Muscle layer of duodenum (tissue), 2 donors: ENCODE results near the gene JARID2.
A peak's percentile ranks its signal among the peaks of the same experiment; 100 is the strongest.

Experiments
- H3K27ac ChIP-seq: one replicate; pipeline ENCODE4 v1.7.0; 2013; ENCODE audit warnings: mild to moderate bottlenecking, low read length
- H3K27me3 ChIP-seq: one replicate; pipeline ENCODE4 v1.7.0; 2013; ENCODE audit warnings: low read depth, mild to moderate bottlenecking, control low read depth, low read length
- H3K36me3 ChIP-seq, 2 donors: one replicate each; pipeline ENCODE4 v1.7.0; 2013; ENCODE audit warnings: low read length in 2 of 2, control low read depth in 1 of 2, mild to moderate bottlenecking in 1 of 2; ENCODE audit not compliant: insufficient read depth in 2 of 2, control insufficient read depth in 1 of 2
- H3K4me1 ChIP-seq, 2 donors: one replicate each; pipeline ENCODE4 v1.7.0; 2013; ENCODE audit warnings: low read length in 2 of 2, mild to moderate bottlenecking in 2 of 2, control low read depth in 1 of 2, moderate library complexity in 1 of 2; ENCODE audit not compliant: insufficient read depth in 2 of 2, control insufficient read depth in 1 of 2
- H3K4me3 ChIP-seq, 2 donors: one replicate each; pipeline ENCODE4 v1.7.0; 2013; ENCODE audit warnings: low read length in 2 of 2, low read depth in 1 of 2, mild to moderate bottlenecking in 1 of 2
- H3K9me3 ChIP-seq, 2 donors: one replicate each; pipeline ENCODE4 v1.7.0; 2013; ENCODE audit warnings: low read length in 2 of 2, control low read depth in 1 of 2, mild to moderate bottlenecking in 1 of 2; ENCODE audit not compliant: control insufficient read depth in 1 of 2
- donor health status: healthy.

The JARID2 gene

DNA sequence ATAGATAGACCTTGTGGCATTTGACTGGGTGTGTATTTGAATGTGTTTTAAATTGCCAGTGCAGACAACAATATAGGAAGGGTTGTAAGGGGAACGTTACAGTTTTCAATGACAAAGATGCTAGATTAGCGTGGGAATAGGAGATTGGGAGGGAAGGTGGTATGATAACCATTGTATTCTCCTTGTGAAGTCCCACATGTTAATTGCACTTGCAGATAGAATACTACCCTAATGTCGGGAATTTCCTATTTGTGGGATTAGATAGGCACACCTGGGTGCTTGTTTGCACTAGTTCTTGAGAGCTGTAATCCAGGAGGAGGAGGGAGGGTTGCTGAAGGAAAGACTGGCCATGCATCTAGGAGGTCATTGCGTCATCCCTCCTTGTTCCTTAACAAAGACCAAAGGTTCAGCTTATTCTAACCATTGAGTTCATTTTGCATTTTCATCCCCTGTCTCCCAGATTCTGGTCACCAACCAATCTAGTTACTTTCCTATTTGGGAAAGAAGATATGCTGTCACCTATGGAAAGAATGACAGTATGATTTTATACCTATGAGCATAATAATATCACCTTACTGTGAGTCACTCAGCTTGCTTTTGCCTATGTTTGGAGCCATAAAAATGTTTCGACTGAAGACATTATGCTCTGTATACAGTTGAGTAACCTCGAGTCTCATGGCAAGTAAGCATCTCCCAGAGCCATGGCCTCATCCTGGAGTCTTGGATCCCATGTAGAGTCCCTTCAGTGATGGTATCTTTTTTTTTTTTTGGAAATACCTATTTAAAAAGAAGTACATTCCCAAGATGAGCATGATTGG, 215.5 kb downstream of the JARID2 start:
- H3K27ac ChIP-seq = no peak overlapping the region
- no peaks in the 10 kb centered on the region for H3K27me3 ChIP-seq
- peaks cover 5 to 6% of the 10 kb centered on the region in 2 donors for H3K4me1 ChIP-seq
- no peaks in the 10 kb centered on the region for H3K36me3 ChIP-seq
- H3K9me3 ChIP-seq = no peaks in the 10 kb centered on the region
- H3K4me3 ChIP-seq = no peak overlapping the region

DNA sequence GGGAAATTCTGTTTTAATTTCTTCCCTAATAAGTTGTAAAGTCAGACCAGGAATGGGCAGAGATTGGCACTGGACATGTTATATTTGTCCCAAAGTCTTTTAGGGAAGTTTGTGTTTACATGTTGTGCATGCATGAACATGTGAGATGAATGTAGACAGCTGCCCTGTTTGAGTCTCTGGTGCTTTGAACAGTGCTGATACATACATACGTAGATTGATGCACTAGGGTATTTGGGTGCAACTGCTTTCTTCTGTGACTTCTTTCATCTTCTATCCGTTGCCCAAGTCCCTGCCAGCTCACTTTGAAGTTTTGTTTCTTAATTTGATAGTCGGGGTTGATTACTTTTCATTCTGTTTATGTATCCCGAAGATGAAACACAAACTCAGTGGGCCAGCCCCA, 216.4 kb downstream of the JARID2 start:
- H3K4me1 ChIP-seq = peaks cover 1 to 6% of the 10 kb centered on the region in 2 donors
- H3K27ac ChIP-seq = no peak overlapping the region
- no peaks in the 10 kb centered on the region for H3K36me3 ChIP-seq
- H3K4me3 ChIP-seq = no peak overlapping the region
- no peaks in the 10 kb centered on the region for H3K9me3 ChIP-seq
- H3K27me3 ChIP-seq = no peaks in the 10 kb centered on the region

DNA sequence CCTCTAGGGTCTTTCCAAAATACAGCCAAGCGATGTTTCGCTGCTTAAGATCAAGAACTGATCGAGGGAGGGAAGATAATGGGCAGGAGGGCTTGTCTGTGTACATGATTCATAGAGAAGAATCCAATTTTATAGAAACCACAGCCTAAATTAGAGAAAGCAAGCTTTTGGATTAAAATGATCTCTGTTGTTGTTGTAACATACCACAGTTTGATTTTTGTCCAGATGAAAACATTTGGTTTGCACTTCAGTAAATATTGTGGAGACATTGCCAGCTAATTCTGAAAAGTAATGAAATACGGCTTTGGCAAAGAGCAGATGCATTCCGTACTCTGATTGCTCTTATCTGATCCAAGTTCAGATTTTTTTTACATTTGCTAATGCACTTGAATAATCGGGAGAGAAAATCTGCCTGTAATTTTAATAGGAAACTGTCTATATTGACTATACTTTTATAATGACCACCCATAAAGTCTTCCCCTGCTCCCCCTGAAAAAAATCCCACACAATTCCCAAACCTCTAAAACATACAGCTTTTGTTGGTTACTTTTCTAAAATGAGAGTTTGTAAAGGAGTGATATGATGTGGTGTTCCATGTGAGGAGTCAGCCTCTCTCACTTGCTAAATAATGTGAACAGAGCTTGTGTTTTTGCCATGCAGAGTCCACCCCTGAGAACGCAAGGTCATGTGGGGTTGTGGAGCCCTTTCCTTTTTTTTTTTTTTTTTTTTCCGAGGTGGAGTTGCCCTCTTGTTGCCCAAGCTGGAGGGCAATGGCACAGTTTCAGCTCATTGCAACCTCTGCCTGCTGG, 217.1 kb downstream of the JARID2 start:
- H3K27ac ChIP-seq = no peak overlapping the region
- no peaks in the 10 kb centered on the region for H3K27me3 ChIP-seq
- H3K9me3 ChIP-seq = no peaks in the 10 kb centered on the region
- H3K36me3 ChIP-seq = no peaks in the 10 kb centered on the region
- H3K4me3 ChIP-seq = no peak overlapping the region
- peaks cover 0 to 6% of the 10 kb centered on the region in 2 donors for H3K4me1 ChIP-seq

DNA sequence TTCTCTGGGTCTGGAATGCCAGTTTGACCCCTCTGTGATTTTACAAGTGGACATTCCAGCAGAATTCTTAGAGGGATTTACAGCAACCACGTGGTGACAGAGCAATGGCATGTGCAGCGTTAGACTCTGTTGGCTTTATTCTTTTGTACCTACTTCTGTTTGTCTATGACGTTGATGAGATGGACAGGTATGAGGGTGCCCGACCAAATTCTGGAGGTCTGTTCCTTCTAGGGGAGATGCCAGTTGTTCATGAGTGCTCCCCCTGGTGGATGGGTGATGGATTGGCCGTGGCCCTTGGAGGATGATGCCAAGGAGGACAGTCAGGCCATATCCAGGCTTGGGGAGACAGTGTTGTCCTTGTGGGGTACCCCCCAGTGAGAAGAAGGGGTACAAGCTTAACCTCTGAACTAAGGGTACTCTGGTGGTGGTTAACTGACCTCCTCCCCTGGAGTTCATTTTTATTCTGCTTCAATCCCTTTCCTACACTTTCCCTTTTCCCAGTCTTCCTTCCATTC, 218.4 kb downstream of the JARID2 start:
- peaks cover 0 to 6% of the 10 kb centered on the region in 2 donors for H3K4me1 ChIP-seq
- H3K36me3 ChIP-seq = peaks cover 0 to 7% of the 10 kb centered on the region in 2 donors
- H3K27ac ChIP-seq = no peak overlapping the region
- no peaks in the 10 kb centered on the region for H3K9me3 ChIP-seq
- no peak overlapping the region for H3K4me3 ChIP-seq
- H3K27me3 ChIP-seq = no peaks in the 10 kb centered on the region

DNA sequence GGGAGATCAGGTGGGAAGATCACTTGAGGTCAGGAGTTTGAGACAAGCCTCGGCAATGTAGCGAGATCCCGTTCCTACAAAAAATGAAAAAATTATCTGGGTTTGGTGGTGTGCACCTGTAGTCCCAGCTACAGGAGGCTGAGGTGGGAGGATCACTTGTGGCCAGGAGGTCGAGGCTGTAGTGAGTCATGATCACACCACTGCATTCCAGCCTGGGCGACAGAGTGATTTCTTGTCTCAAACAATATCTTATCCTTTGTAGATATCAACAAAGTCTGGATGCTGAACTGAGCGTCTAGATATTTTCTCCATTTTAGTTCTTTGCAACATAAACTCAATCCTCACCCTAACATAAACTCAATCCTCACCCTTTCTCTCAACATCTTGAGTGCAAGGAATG, 219.3 kb downstream of the JARID2 start:
- Histone ChIP-seq H3K4me1 (peaks cover 0 to 6% of the 10 kb centered on the region in 2 donors), H3K4me3 (no peak overlapping the region), H3K27ac (no peak overlapping the region), H3K27me3 (no peaks in the 10 kb centered on the region), H3K9me3 (no peaks in the 10 kb centered on the region), H3K36me3 (peaks cover 4 to 9% of the 10 kb centered on the region in 2 donors)

DNA sequence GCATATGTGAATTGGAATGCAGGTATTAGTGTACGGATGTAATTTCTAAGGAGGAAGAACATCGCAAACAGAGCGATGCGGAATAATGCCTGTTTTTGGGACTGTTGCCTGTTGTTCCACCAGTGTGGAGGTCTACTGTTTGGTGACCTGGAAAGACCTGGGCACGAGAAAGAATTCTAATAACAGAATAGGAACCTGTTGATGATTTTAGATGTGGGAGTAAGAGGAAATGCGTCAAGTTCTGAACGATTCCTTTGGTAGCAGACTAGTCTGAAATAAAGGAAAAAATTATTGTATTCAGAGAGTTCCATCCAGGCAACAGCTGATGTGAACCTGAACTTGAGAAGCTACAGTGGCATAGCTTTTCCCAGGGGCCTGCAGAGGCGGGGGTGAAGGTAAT, 224.9 kb downstream of the JARID2 start:
- H3K4me1 ChIP-seq = peaks cover 0 to 7% of the 10 kb centered on the region in 2 donors
- no peak overlapping the region for H3K27ac ChIP-seq
- no peaks in the 10 kb centered on the region for H3K9me3 ChIP-seq
- peaks cover 8 to 17% of the 10 kb centered on the region in 2 donors for H3K36me3 ChIP-seq
- H3K27me3 ChIP-seq = no peaks in the 10 kb centered on the region
- H3K4me3 ChIP-seq = no peak overlapping the region

DNA sequence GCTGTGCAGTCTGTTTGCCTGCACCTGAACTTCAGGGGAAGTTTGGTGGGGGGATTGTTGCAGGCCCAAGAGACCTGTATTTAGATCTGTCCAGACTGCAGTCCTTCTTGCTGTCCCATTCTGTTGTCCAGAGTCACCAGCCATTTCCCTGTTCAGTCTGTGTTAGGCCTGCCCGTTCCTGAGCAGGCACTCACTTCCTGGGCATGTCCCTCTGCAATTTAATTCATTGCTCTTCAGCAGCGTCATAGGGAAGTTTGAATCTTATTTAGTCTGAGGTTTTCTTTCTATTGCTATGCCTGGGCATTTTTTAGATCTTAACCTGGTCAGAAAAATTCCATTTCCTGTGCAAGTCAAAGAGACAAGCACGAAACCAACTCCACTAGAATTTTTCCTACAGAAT, 226.8 kb downstream of the JARID2 start:
- no peak overlapping the region for H3K4me3 ChIP-seq
- H3K36me3 ChIP-seq = peaks cover 8 to 17% of the 10 kb centered on the region in 2 donors
- H3K4me1 ChIP-seq = peaks cover 6 to 17% of the 10 kb centered on the region in 2 donors
- H3K27me3 ChIP-seq = no peaks in the 10 kb centered on the region
- H3K27ac ChIP-seq = no peak overlapping the region
- H3K9me3 ChIP-seq = no peaks in the 10 kb centered on the region

DNA sequence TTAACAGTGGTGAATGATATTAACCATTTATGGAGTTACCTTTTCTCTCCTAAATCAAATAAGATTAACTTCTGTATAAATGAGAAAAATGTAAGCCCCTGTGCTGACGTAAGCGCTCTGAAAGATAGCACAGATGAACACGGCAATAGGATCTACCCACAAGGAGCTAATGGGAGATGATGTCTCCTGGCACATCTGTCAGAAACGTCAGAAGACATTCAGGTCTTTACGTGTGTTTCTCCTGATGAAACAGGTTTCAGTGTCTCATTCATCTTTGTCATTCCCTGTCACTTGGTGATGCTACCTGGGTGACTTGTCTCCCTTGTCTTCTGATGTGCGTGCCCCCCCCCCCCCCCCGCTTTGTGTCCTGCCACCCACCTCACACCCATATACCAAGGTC, 227.3 kb downstream of the JARID2 start:
- peaks cover 6 to 21% of the 10 kb centered on the region in 2 donors for H3K4me1 ChIP-seq
- H3K27ac ChIP-seq = no peak overlapping the region
- H3K36me3 ChIP-seq = peaks cover 8 to 17% of the 10 kb centered on the region in 2 donors
- no peak overlapping the region for H3K4me3 ChIP-seq
- H3K27me3 ChIP-seq = no peaks in the 10 kb centered on the region
- no peaks in the 10 kb centered on the region for H3K9me3 ChIP-seq

DNA sequence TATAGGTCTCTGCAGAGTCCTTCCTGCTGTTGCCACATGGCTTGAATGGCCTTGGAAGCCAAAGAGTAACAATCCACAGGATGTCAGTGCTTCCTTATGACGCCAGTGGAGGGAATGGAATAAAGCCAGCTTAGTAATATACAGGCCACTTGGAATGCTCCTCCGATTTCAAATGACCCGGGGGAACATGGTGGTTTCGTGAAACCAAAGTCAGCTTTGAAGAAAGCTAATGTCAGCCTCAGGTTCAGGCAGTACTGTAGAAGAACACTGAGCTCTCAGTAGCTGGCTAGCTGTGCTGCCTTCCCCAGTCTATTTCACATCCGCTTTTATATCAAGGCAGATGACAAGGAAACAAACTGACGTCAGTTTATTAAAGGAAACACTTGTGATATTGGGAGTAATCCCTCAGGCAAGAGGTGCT, 227.9 kb downstream of the JARID2 start:
- Histone ChIP-seq H3K4me1 (peaks cover 6 to 21% of the 10 kb centered on the region in 2 donors), H3K4me3 (no peak overlapping the region), H3K9me3 (no peaks in the 10 kb centered on the region), H3K36me3 (peaks cover 8 to 12% of the 10 kb centered on the region in 2 donors), H3K27me3 (no peaks in the 10 kb centered on the region), H3K27ac (peak overlapping the region; percentile 7)

DNA sequence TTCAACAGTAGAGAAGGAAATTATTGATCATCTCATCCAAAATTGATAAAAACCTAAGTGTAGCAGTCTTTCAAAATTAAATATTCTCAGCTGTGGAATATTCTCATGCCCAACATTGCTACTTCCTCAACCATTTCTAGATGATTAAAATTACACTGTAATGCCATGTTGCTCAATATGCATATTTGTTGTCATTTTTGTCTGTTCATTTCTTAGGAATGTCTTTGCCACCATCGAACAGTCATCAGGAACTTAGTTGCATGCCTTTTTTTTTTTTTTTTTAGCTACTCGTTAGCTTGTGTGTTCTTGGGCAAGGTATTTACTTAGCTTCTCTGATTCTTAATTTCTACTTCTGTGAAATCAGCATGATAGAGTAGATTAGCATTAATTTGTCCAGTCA, 228.3 kb downstream of the JARID2 start:
- Histone ChIP-seq H3K27me3 (no peaks in the 10 kb centered on the region), H3K9me3 (no peaks in the 10 kb centered on the region), H3K4me1 (peaks cover 6 to 21% of the 10 kb centered on the region in 2 donors), H3K36me3 (peaks cover 8 to 9% of the 10 kb centered on the region in 2 donors), H3K4me3 (no peak overlapping the region), H3K27ac (no peak overlapping the region)

DNA sequence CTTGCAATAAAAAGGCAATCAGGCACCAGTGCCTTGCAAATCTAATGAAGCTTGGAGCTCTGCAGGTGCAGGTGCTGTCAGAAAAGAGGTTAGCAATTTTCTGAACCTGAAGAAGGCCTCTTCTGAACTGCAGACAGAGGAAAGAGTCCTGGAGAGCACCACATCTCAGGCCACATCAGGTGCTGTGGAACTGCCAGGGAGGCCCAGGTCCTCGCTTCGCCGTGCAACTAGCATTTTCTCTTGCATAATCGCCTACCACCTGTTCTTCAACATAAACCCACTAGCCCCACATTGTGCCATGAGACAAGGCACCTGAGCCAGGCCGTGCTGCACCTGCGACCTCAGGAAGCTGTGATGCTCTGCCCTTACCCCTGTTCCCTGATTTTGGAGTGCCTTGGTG, 229.4 kb downstream of the JARID2 start:
- H3K4me1 ChIP-seq = peaks cover 6 to 21% of the 10 kb centered on the region in 2 donors

More for the DNA sequence above, 229.4 kb downstream of the JARID2 start:
- Histone ChIP-seq H3K9me3 (no peaks in the 10 kb centered on the region), H3K27ac (no peak overlapping the region), H3K27me3 (no peaks in the 10 kb centered on the region), H3K36me3 (peaks cover 3 to 7% of the 10 kb centered on the region in 2 donors), H3K4me3 (no peak overlapping the region)
